ENCODE results near the gene EBLN2.
"Not testable (repeated sequence)": the region's sequence is repeated elsewhere in the genome, so short reads cannot be mapped to it uniquely, and the experiment has no call there.

The EBLN2 gene

DNA sequence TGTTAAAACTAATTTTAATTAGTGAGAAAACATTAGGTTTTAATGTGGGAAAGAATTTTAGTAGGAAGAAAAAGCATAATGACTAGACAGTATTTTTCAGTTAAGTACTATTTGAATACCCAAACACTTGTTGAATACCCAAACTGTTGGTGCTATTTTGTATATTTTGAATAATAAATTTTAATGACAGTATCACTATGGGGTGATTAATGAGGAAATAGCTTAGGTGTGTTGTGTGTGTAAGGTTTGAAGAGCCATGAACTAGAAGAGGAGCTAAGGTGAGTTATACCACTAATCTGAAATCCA lies 4.7 kb upstream of the EBLN2 start:
- TF ChIP-seq, protein P1, sequence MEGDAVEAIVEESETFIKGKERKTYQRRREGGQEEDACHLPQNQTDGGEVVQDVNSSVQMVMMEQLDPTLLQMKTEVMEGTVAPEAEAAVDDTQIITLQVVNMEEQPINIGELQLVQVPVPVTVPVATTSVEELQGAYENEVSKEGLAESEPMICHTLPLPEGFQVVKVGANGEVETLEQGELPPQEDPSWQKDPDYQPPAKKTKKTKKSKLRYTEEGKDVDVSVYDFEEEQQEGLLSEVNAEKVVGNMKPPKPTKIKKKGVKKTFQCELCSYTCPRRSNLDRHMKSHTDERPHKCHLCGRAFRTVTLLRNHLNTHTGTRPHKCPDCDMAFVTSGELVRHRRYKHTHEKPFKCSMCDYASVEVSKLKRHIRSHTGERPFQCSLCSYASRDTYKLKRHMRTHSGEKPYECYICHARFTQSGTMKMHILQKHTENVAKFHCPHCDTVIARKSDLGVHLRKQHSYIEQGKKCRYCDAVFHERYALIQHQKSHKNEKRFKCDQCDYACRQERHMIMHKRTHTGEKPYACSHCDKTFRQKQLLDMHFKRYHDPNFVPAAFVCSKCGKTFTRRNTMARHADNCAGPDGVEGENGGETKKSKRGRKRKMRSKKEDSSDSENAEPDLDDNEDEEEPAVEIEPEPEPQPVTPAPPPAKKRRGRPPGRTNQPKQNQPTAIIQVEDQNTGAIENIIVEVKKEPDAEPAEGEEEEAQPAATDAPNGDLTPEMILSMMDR (IDR thresholded peaks at IDR 0.05; ENCODE audit: borderline replicate concordance, insufficient read depth, low read depth, low read length): no peak
- no peak overlapping the region for H3K4me3 ChIP-seq (ENCODE audit: low read depth, low read length)

DNA sequence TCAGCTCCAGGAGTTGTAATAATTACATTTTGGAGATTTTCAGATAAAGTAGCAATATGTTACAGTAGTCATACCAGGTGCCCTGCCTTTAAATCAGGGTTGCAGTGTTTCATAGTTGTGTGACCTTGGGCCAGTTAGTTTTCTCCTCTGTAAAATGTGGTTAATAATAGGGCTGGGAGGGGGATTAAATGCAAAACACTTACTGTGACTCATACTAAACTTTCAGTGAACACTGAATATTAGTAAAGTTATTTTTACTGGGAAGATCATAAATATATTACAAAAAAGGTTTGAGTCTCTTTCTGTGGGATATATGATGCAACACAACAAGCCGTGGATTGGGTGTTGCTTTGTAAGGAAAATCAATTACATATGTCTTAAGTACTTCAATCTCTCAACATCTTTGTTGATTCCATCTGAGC lies 1.1 kb upstream of the EBLN2 start:
- H3K4me3 ChIP-seq (ENCODE audit: low read depth, low read length): no peak overlapping the region
- TF ChIP-seq, protein P1 (IDR thresholded peaks at IDR 0.05; ENCODE audit: borderline replicate concordance, insufficient read depth, low read depth, low read length): no peak

DNA sequence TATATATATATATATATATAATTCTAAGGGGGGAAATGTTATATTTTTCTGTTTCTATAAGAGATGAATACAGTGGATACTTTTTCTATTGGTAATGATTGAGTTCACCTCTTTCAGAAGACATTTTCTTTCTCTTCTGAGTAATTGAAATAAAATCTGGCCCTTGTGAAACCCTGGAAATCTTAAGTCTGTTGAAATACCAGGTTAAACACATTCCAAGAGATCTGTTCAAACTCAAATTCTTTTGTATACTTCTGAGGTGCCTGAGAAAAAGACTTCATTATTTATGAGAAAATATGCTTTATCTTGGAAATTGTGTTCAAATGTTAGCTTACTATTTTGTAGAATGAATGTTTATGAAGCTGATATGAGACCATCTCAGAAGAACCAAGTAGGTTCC lies 4.8 kb downstream of the EBLN2 start:
- H3K4me3 ChIP-seq (ENCODE audit: low read depth, low read length): not testable (repeated sequence)

DNA sequence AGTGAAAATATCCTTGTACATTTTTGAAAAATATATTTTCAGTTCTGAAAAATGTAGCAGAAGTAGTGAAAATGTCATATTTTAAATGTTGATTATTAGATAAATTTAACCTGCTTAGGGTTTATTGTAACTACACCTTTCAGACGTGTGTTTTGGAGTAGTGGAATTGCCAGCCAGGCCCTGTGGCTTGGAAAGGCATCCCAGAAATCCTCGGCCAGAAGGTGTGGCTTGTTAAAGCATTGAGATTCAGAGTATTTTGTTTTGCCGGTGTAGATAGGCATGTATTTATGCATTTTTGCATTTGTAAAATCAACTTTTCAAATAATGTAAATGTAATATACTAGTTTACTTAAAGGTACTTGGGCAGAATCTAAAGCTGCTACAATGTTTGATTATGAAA lies 7.0 kb downstream of the EBLN2 start:
- no peak overlapping the region for H3K4me3 ChIP-seq (ENCODE audit: low read depth, low read length)
- TF ChIP-seq, protein P1 (IDR thresholded peaks at IDR 0.05; ENCODE audit: borderline replicate concordance, insufficient read depth, low read depth, low read length): no peak

DNA sequence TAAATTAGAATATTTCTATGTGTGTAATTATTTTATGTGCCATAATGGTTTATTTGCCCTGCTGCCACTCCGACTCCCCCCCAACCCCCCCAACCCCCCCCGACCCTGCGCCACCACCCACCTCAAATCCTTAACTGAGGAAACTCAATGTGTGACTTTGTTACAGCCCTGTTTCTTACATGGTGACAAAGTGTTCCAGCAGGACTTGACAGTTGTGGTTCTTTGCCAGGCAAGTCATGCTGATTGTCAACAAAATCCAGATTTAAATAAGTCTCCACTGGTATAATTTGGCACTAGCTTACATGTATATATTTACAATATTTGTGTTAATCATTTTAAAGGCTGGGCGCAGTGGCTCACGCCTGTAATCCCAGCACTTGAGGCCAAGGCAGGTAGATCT lies 7.7 kb downstream of the EBLN2 start:
- TF ChIP-seq, protein P1 (IDR thresholded peaks at IDR 0.05; ENCODE audit: borderline replicate concordance, insufficient read depth, low read depth, low read length): no peak

DNA sequence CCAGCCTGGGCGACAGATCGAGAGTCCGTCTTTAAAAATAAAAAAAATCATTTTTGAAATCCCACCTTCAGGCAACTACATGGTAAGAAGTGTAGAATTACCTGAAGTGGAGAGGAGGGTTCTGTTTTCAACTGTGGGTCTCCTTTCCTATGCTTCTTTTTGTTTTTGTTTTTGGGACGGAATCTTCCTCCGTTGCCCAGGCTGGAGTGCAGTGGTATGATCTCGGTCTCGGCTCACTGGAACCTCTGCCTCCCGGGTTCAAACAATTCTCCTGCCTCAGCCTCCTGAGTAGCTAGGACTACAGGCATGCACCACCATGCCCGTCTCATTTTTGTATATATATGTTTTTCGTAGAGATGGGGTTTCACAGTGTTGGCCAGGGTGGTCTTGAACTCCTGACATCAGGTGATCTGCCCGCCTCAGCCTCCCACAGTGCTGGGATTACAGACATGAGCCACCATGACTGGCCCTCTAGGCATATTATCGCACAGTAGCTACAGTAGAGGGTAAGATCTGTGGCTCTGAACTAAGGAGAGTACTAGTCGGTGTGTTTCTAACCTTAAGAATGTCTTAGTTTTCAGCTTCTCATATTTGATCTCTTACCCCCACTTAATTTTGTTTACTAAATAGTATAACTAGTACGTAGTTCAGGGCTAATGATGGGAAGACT lies 8.5 kb downstream of the EBLN2 start:
- no peak overlapping the region for H3K4me3 ChIP-seq (ENCODE audit: low read depth, low read length)
- TF ChIP-seq, protein P1 (IDR thresholded peaks at IDR 0.05; ENCODE audit: borderline replicate concordance, insufficient read depth, low read depth, low read length): no peak

More for the DNA sequence above, 7.7 kb downstream of the EBLN2 start:
- H3K4me3 ChIP-seq (ENCODE audit: low read depth, low read length): no peak overlapping the region

DNA sequence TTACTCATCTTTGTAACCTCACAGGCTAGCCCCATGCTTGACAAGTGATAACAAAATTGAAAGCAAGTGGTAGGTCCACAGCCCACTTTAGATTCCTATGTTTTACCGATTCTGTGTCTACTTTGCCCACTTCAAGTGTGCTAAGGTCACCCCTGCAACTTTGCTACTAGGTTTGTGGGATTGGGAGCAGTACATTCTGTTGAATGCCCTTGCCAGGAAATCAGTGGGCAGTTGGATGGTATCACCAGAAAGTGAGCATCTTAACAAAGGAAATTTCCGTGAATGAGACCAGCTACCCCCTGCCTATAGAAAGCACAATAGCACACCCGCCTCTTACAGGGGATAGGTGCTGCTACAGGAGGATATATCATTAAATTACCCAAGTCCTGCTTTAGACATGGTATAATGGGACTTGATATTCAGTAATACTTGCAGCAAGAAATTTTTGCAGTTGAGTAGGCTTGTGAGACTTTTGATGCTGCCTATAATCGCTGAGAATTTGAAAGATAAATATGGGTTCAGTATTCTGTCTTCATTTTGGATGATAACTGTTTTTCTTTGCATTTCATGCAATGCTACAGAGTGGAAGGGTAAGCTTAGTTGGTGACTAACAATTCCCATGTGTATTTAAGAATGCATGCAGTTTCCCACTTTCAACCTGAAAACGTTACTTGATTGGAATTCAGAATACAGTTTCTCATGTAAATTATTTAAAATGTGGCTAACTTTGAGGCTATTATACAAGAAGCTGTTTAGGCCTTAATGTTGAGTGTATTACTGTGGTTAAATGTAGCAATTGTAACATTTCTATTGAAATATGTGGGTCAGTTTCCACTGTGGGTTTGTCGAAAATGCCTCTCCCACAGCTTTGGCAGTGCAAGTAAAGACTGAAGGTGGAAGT lies 9.5 kb downstream of the EBLN2 start:
- TF ChIP-seq, protein P1 (IDR thresholded peaks at IDR 0.05; ENCODE audit: borderline replicate concordance, insufficient read depth, low read depth, low read length): no peak
- no peak overlapping the region for H3K4me3 ChIP-seq (ENCODE audit: low read depth, low read length)
